HepG2 (cell line): ENCODE measurements around the gene RPS6KL1. TPM values are rescaled to one million over a fixed set of nuclear protein-coding genes. Genes with fewer than 3 reads are reported as not detected.

Experiments
- EHMT2 ChIP-seq: fragments of 200-600 bp; sonication (generic); IDR thresholded peaks from 2 replicates; pipeline ENCODE4 v1.7.0; 2017; ENCODE audit warnings: antibody characterized with exemption, low read depth, low read length, borderline replicate concordance
- FOXC1 ChIP-seq: sonication (generic); formaldehyde crosslinking; IDR thresholded peaks from 2 replicates; pipeline ENCODE4 v1.8.0; 2022; ENCODE audit warnings: mild to moderate bottlenecking, missing genetic modification reagents, borderline replicate concordance
- IRF2 ChIP-seq: IDR thresholded peaks from 2 replicates; pipeline ENCODE4 v1.6.1; 2018; ENCODE audit warnings: missing genetic modification reagents, missing compliant biosample characterization
- KAT8 ChIP-seq: IDR thresholded peaks from 2 replicates; pipeline ENCODE4 v1.6.1; 2016; ENCODE audit warnings: missing genetic modification reagents, missing compliant biosample characterization
- KMT2A ChIP-seq: sonication (generic); formaldehyde crosslinking; IDR thresholded peaks from 2 replicates; pipeline ENCODE4 v1.4.0; 2020; ENCODE audit warnings: missing genetic modification reagents
- NFYB ChIP-seq: sonication (generic); formaldehyde crosslinking; IDR thresholded peaks from 2 replicates; pipeline ENCODE4 v1.4.0; 2020; ENCODE audit warnings: missing genetic modification reagents
- THRA ChIP-seq: sonication (generic); formaldehyde crosslinking; IDR thresholded peaks from 2 replicates; pipeline ENCODE4 v1.4.0; 2020; ENCODE audit warnings: missing genetic modification reagents, borderline replicate concordance
- TRIM24 ChIP-seq: sonication (generic); formaldehyde crosslinking; IDR thresholded peaks from 2 replicates; pipeline ENCODE4 v1.8.0; 2022; ENCODE audit warnings: mild to moderate bottlenecking, missing genetic modification reagents
- ZNF510 ChIP-seq: sonication (generic); formaldehyde crosslinking; IDR thresholded peaks from 2 replicates; pipeline ENCODE4 v1.4.0; 2020; ENCODE audit warnings: low read depth, mild to moderate bottlenecking, missing genetic modification reagents
- ZNF543 ChIP-seq: sonication (generic); formaldehyde crosslinking; IDR thresholded peaks from 2 replicates; pipeline ENCODE4 v1.4.0; 2020; ENCODE audit warnings: mild to moderate bottlenecking, missing genetic modification reagents
- polyA plus RNA-seq, 8 experiments: library from polyadenylated mRNA; depleted of rRNA in 3 of 8; stranded (reverse) in 7 of 8; unstranded in 1 of 8; fragments of >200 nt; fragmentation: Illumina TruSeq in 4 of 8; extraction: Trizol in 4 of 8; gene quantifications; 2 replicates each; pipeline versions ENCODE4 v1.2.1 to v1.2.3, GENCODE V29; 2011 to 2016; ENCODE audit warnings: low read depth in 4 of 8, missing spikeins in 1 of 8, mixed read lengths in 1 of 8; ENCODE audit not compliant: insufficient read depth in 1 of 8
- total RNA-seq, 5 experiments: library from RNA; depleted of rRNA; stranded (reverse); fragments of >200 nt; fragmentation: Illumina TruSeq; extraction: Trizol; gene quantifications; 2 replicates each; pipeline ENCODE4 v1.2.3, GENCODE V29; 2016; ENCODE audit warnings: low read depth in 1 of 5
- TF ChIP-seq, protein P1 (sequence below): sonication (generic); formaldehyde crosslinking; IDR thresholded peaks from 2 replicates; pipeline ENCODE4 v1.4.0; 2020; ENCODE audit warnings: missing genetic modification reagents
- TF ChIP-seq, protein P2 (sequence below): sonication (generic); formaldehyde crosslinking; IDR thresholded peaks from 2 replicates; pipeline ENCODE4 v1.4.0; 2020; ENCODE audit warnings: missing genetic modification reagents, borderline replicate concordance
- TF ChIP-seq, protein P3 (sequence below): sonication (generic); formaldehyde crosslinking; conservative IDR thresholded peaks from 2 replicates; pipeline ENCODE4 v1.8.1; 2023; ENCODE audit warnings: missing genetic modification reagents
- TF ChIP-seq, protein P4 (sequence below): sonication (generic); formaldehyde crosslinking; IDR thresholded peaks from 2 replicates; pipeline ENCODE4 v1.5.0; 2020; ENCODE audit warnings: missing genetic modification reagents
- TF ChIP-seq, protein P5 (sequence below): sonication (generic); formaldehyde crosslinking; IDR thresholded peaks from 2 replicates; pipeline ENCODE4 v1.5.0; 2020; ENCODE audit warnings: missing genetic modification reagents

Gene RPS6KL1
- total and polyA plus RNA-seq, 2 of the 13 experiments (the other 11 are each of a cell fraction or from before 2014, with no cell fraction given): 6.5 to 11.5 TPM

DNA sequence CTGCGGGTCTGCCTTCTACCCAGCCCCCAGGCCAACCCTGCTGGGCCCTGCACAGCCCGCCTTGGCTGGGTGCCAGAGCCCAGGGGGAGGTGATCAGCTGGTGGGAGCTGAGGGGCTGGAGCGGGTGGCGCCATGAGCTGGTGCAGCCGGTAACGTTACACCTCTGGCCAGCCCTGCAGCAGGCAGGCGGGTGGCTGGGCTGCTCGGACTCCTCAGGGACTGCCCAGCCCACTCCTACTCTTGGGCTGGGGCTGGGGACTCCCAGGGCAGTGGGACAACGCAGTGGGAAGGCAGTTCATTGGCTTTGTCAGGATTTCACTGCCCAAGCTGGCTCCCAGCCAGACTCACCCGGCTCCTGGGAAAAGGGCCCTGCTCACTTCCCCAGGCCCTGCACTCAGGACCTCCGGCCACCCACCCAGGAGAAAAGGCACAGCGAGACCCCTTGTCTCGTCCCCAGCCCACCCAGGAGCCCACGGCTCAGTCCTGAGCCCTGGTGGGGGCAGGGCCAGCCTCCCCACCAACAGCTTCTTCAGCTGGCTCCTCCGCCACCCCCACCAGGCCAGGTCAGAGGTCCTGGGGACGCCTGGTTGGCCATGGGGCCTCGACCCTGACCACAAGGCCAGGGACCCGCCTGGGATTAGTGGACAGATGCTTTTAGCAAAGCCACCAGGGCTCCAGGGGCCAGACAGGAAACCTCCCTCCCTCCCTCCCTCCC lies 31.3 kb upstream of the RPS6KL1 start (continued):
- TF ChIP-seq THRA (CRISPR knock-in tag) (no peak), KAT8 (CRISPR knock-in tag) (peak; percentile 14; the same call in 1 of the 2 replicates), KMT2A (CRISPR knock-in tag) (no peak; the same call in 1 of the 2 replicates), EHMT2 (no peak), TRIM24 (CRISPR knock-in tag) (no peak), FOXC1 (CRISPR knock-in tag) (no peak; the same call in none of the 2 replicates), ZNF510 (CRISPR knock-in tag) (no peak), NFYB (CRISPR knock-in tag) (no peak), ZNF543 (no peak), IRF2 (CRISPR knock-in tag) (no peak)
- TF ChIP-seq, protein P1, sequence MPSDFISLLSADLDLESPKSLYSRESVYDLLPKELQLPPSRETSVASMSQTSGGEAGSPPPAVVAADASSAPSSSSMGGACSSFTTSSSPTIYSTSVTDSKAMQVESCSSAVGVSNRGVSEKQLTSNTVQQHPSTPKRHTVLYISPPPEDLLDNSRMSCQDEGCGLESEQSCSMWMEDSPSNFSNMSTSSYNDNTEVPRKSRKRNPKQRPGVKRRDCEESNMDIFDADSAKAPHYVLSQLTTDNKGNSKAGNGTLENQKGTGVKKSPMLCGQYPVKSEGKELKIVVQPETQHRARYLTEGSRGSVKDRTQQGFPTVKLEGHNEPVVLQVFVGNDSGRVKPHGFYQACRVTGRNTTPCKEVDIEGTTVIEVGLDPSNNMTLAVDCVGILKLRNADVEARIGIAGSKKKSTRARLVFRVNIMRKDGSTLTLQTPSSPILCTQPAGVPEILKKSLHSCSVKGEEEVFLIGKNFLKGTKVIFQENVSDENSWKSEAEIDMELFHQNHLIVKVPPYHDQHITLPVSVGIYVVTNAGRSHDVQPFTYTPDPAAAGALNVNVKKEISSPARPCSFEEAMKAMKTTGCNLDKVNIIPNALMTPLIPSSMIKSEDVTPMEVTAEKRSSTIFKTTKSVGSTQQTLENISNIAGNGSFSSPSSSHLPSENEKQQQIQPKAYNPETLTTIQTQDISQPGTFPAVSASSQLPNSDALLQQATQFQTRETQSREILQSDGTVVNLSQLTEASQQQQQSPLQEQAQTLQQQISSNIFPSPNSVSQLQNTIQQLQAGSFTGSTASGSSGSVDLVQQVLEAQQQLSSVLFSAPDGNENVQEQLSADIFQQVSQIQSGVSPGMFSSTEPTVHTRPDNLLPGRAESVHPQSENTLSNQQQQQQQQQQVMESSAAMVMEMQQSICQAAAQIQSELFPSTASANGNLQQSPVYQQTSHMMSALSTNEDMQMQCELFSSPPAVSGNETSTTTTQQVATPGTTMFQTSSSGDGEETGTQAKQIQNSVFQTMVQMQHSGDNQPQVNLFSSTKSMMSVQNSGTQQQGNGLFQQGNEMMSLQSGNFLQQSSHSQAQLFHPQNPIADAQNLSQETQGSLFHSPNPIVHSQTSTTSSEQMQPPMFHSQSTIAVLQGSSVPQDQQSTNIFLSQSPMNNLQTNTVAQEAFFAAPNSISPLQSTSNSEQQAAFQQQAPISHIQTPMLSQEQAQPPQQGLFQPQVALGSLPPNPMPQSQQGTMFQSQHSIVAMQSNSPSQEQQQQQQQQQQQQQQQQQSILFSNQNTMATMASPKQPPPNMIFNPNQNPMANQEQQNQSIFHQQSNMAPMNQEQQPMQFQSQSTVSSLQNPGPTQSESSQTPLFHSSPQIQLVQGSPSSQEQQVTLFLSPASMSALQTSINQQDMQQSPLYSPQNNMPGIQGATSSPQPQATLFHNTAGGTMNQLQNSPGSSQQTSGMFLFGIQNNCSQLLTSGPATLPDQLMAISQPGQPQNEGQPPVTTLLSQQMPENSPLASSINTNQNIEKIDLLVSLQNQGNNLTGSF (CRISPR knock-in tag): 0 out of 2 replicates have a peak, but pooled peaks have one; percentile 19
- TF ChIP-seq, protein P2, sequence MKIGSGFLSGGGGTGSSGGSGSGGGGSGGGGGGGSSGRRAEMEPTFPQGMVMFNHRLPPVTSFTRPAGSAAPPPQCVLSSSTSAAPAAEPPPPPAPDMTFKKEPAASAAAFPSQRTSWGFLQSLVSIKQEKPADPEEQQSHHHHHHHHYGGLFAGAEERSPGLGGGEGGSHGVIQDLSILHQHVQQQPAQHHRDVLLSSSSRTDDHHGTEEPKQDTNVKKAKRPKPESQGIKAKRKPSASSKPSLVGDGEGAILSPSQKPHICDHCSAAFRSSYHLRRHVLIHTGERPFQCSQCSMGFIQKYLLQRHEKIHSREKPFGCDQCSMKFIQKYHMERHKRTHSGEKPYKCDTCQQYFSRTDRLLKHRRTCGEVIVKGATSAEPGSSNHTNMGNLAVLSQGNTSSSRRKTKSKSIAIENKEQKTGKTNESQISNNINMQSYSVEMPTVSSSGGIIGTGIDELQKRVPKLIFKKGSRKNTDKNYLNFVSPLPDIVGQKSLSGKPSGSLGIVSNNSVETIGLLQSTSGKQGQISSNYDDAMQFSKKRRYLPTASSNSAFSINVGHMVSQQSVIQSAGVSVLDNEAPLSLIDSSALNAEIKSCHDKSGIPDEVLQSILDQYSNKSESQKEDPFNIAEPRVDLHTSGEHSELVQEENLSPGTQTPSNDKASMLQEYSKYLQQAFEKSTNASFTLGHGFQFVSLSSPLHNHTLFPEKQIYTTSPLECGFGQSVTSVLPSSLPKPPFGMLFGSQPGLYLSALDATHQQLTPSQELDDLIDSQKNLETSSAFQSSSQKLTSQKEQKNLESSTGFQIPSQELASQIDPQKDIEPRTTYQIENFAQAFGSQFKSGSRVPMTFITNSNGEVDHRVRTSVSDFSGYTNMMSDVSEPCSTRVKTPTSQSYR (CRISPR knock-in tag): peak; percentile 75
- TF ChIP-seq, protein P3, sequence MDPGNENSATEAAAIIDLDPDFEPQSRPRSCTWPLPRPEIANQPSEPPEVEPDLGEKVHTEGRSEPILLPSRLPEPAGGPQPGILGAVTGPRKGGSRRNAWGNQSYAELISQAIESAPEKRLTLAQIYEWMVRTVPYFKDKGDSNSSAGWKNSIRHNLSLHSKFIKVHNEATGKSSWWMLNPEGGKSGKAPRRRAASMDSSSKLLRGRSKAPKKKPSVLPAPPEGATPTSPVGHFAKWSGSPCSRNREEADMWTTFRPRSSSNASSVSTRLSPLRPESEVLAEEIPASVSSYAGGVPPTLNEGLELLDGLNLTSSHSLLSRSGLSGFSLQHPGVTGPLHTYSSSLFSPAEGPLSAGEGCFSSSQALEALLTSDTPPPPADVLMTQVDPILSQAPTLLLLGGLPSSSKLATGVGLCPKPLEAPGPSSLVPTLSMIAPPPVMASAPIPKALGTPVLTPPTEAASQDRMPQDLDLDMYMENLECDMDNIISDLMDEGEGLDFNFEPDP (CRISPR knock-in tag): no peak
- TF ChIP-seq, protein P4, sequence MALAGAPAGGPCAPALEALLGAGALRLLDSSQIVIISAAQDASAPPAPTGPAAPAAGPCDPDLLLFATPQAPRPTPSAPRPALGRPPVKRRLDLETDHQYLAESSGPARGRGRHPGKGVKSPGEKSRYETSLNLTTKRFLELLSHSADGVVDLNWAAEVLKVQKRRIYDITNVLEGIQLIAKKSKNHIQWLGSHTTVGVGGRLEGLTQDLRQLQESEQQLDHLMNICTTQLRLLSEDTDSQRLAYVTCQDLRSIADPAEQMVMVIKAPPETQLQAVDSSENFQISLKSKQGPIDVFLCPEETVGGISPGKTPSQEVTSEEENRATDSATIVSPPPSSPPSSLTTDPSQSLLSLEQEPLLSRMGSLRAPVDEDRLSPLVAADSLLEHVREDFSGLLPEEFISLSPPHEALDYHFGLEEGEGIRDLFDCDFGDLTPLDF (CRISPR knock-in tag): peak; percentile 53; the same call in 1 of the 2 replicates
- TF ChIP-seq, protein P5, sequence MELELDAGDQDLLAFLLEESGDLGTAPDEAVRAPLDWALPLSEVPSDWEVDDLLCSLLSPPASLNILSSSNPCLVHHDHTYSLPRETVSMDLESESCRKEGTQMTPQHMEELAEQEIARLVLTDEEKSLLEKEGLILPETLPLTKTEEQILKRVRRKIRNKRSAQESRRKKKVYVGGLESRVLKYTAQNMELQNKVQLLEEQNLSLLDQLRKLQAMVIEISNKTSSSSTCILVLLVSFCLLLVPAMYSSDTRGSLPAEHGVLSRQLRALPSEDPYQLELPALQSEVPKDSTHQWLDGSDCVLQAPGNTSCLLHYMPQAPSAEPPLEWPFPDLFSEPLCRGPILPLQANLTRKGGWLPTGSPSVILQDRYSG (CRISPR knock-in tag): no peak
